ENCODE data around the gene TRPM3.

TRPM3 gene

DNA sequence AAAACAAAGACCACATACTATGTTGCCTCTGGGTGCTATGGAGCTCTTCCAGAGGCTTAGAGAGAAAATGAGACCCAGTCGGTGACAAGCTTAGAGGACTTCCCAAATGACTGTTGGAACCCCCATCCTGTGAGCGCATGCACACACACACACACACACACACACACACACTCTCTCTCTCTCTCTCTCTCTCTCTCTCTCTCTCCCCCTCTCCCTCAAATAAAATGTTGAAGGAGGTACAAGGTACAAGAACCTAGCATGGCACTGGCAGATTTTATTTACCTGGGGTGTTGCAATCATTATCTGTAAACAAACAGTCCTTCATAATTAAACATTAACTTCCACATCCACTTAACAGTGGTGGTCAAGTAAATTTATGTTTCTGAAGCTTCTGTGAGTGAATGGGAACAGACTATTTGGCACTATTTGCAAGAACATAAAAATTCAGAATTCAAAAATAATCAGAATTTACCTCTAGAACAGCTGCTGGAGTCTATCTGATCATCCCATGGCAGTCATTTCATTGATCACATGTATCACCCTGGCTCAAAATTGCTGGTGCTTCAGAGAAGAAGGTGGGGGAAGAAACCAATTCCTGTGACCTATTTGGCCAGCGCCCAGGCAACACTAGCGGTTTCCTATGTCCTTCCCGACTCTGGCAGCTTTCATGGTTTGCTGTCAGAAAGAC is 24.9 kb downstream of the TRPM3 start:
- in situ Hi-C loops (cut with MboI; ENCODE audit: low sequenced_read_pairs, unreplicated experiment) = no loop called here
- TF ChIP-seq CTCF (IDR thresholded peaks at IDR 0.05; ENCODE audit: borderline replicate concordance, control extremely low read depth, extremely low read depth, insufficient read depth, missing control alignments) = no peak
- no peak for DNase-seq (ENCODE audit: low spot score)

GRCh38 chr9:71094708-71095251 is 26.6 kb downstream of the TRPM3 start:
- in situ Hi-C loops (cut with MboI; ENCODE audit: low sequenced_read_pairs, unreplicated experiment) = no loop called here
- TF ChIP-seq CTCF (IDR thresholded peaks at IDR 0.05; ENCODE audit: borderline replicate concordance, control extremely low read depth, extremely low read depth, insufficient read depth, missing control alignments) = no peak
- DNase-seq (ENCODE audit: low spot score) = no peak

DNA sequence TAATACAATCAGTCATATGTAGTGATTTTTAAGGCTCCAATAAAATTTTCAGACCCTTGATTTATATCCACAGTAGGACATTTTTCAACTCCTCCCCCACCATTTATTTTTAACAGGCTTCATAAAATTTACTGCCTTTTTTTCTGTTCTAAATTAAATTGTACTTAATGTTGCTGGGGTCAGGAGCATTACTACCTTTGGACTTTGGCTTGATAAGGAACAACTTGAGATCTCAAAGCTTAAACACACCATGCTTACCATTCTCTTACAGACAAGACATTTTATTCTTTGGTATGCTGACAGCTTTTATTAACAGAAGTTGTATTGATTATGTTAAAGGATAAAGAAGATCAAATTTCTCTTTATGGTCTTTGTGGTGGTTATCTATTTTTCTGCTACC is 30.5 kb downstream of the TRPM3 start:
- DNase-seq (ENCODE audit: low spot score) = no peak
- in situ Hi-C loops (cut with MboI; ENCODE audit: low sequenced_read_pairs, unreplicated experiment) = no loop called here
- no peak for TF ChIP-seq CTCF (IDR thresholded peaks at IDR 0.05; ENCODE audit: borderline replicate concordance, control extremely low read depth, extremely low read depth, insufficient read depth, missing control alignments)

GRCh38 chr9:71079451-71079850 is 42.0 kb downstream of the TRPM3 start:
- no peak for TF ChIP-seq CTCF (IDR thresholded peaks at IDR 0.05; ENCODE audit: borderline replicate concordance, control extremely low read depth, extremely low read depth, insufficient read depth, missing control alignments)
- in situ Hi-C loops (cut with MboI; ENCODE audit: low sequenced_read_pairs, unreplicated experiment) = no loop called here
- DNase-seq (ENCODE audit: low spot score) = no peak

GRCh38 chr9:71076096-71076495 is 45.3 kb downstream of the TRPM3 start:
- no peak for DNase-seq (ENCODE audit: low spot score)
- TF ChIP-seq CTCF (IDR thresholded peaks at IDR 0.05; ENCODE audit: borderline replicate concordance, control extremely low read depth, extremely low read depth, insufficient read depth, missing control alignments) = no peak
- in situ Hi-C loops (cut with MboI; ENCODE audit: low sequenced_read_pairs, unreplicated experiment) = no loop called here

DNA sequence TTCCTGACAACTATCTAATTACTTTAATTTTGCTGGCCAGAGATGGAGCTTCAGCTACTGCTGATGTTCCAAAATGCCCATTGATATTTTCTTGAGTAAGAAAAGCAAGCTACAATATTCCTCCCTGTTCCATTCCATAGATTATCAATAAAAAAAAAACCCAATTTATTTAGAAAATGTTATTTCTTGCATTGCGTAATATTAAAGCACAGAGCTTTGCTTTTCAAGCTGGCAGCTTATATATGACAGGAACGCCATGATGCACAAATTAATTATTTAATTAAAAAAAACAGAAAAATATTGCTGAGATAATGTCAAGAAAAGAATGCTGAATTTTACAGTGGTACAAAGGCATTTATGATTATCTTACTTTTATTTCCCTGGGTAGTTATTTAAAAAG is 47.9 kb downstream of the TRPM3 start:
- no peak for DNase-seq (ENCODE audit: low spot score)
- in situ Hi-C loops (cut with MboI; ENCODE audit: low sequenced_read_pairs, unreplicated experiment) = no loop called here
- no peak for TF ChIP-seq CTCF (IDR thresholded peaks at IDR 0.05; ENCODE audit: borderline replicate concordance, control extremely low read depth, extremely low read depth, insufficient read depth, missing control alignments)

Measured in GM13976 (cell line).